T-helper 9 cell (primary cell): ENCODE data around the gene MKI67.
"Not testable (repeated sequence)": the region's sequence is repeated elsewhere in the genome, so short reads cannot be mapped to it uniquely, and the experiment has no call there.

Experiments
- DNase-seq: peaks from one replicate; pipeline ENCODE4 v3.0.0-alpha.2; 2020
- total RNA-seq, 2 donors: gene quantifications; one replicate each; lab custom pipeline; 2026; lab: John Stamatoyannopoulos, UW

Gene MKI67, protein sequence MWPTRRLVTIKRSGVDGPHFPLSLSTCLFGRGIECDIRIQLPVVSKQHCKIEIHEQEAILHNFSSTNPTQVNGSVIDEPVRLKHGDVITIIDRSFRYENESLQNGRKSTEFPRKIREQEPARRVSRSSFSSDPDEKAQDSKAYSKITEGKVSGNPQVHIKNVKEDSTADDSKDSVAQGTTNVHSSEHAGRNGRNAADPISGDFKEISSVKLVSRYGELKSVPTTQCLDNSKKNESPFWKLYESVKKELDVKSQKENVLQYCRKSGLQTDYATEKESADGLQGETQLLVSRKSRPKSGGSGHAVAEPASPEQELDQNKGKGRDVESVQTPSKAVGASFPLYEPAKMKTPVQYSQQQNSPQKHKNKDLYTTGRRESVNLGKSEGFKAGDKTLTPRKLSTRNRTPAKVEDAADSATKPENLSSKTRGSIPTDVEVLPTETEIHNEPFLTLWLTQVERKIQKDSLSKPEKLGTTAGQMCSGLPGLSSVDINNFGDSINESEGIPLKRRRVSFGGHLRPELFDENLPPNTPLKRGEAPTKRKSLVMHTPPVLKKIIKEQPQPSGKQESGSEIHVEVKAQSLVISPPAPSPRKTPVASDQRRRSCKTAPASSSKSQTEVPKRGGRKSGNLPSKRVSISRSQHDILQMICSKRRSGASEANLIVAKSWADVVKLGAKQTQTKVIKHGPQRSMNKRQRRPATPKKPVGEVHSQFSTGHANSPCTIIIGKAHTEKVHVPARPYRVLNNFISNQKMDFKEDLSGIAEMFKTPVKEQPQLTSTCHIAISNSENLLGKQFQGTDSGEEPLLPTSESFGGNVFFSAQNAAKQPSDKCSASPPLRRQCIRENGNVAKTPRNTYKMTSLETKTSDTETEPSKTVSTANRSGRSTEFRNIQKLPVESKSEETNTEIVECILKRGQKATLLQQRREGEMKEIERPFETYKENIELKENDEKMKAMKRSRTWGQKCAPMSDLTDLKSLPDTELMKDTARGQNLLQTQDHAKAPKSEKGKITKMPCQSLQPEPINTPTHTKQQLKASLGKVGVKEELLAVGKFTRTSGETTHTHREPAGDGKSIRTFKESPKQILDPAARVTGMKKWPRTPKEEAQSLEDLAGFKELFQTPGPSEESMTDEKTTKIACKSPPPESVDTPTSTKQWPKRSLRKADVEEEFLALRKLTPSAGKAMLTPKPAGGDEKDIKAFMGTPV (N-terminal part only)
- total RNA-seq, result 0.49 to 3.9 reads per million in 2 donors

DNA sequence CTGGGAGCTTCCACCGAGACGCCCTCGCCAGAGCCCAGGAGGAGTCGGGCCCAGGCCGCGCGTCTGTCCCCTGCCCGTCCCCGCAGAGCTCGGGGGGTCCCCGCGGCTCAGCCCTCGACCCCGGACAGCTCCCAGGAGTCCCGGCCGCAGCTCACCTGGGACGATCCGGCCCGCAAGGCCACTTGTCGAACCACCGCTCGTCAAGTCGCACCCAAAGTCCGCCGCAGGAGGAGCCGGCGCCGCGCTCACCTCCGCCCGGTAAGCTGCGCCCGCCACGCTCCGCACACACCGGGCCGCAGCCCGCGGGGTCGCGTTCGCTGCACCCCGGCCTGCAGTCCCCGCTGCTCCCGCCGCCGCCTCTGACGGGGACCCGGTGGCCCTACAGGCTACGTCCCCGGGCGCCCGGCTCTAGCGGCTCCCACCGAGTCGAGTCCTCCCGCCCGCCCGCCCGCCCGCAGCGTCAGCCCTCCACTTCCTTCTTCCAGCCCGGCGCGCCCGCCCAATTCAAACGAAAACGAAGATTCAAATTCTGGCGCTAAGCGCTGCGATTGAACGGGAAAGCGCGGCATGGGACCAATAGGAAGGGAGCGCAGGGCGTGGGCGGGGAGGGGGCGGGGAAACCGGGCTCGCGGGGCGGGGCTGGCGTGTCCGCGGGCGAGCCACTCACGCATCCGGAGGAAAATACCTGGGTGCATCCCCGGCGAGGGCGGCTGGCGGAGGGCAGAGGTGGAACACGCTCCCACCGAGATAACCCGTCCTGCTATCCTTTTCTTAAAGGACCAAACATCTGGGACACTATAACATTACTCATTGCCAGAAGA, at the start of gene MKI67:
Gene MKI67, minus strand, starts transcription at position 480 of the 821 bp plus-strand sequence. CDS start 756 bp downstream, outside the sequence.
- peak; percentile 86 for DNase-seq

DNA sequence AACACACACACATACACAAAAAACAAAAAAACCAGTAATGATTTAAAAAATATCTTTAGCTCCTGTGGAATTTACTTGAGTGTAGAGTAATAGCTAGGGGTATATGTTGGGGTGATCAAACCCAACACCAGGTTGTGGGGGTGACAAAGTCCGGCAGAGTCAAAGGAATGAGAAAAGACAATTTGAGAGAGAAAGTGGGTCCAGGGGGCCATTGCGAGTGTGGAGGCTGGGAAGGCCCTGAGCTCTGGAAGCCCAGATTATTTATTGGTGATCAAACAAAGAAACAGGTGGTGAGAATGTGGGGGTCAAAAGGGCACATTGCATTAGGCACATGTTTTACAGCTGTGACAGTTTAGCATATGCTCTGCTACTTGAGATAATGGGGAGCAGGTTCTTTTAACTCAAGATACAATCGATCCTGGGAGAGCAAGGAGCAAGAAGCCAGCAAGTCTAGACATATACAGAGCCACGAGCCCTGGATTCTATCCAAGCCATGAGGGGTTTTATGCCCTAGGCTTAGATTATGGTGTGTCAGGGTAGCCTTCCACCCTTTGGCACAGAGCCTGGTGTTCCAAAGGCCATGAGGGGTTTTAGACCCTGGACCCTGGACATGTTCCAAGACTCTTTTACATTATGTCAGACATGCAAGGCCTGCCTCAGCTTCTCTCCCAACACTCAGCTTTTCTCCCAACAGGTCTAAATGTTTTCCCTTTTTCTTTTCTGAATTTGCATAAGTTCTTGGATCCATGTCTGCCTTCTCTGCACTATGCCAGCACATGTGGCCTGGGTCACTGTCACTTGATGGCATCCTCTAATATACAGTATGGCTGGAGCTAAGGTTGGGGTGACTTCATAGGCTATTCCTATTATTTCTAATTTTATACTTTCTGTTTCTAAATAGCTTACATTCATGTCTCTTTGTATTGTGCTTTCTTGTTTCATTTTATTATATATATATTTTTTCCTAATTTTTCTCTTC, 48.6 kb upstream of the MKI67 start:
- DNase-seq, result no peak

DNA sequence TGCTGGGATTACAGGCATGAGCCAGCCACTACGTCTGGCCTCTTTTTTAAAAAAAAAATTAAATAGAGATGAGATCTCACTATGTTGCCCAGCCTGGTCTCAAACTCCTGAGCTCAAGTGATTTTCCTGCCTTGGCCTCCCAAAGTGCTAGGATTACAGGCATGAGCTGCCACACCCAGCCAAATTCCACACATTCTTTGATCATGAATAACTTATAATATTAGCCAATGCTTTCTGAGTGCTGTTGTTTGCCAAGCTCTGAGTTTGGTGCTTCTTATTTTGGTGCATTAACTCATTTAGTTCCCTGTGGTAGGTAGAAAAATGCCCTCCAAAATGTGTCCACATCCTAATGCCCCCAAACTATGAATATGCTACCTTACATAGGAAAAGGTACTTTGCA, 47.2 kb upstream of the MKI67 start:
- DNase-seq, result no peak

DNA sequence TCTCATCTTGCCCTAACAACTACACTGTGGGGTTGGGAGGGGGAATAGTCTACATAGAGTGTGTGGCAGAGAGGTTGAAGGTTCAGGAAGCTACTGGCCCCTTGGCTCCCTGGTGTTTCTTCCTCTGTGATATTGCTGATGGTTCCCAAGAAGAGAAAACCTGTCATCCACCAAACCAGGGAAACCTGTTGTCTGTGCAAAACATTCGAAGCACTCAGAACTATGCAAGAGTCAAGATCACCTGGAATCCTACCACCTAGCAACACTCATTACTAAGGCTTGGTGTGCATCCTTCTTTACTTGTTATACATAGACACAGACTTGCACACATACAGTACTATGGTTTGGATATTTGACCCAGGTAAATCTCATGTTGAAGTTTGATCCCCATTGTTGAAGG, 46.5 kb upstream of the MKI67 start:
- DNase-seq, result no peak

DNA sequence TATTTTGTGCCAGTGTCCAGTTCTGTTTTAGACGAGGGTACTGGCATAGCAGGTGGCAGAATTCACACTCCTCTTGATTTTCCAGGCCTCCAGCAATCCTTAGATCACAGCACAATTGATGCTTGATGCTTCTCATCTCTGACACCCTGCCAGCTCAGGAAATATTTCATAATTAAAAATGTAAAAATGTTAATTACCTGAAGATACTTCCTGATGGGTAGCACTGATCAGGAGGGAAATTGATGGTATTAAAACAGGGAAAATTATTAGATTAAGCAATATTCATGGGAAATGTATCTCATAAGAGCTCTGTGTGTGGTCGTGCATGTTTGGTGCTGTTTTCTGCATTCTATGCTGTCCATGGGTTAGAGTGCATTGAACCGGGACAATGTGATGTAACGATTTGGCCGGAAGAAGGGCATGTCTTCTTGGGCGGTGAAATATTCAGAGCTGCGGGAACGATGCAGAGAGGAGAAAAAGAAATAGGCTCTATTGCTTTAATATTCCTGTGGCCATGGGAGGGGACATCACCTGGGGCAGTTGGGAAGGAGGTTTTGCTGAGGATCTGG, 43.7 kb upstream of the MKI67 start:
- DNase-seq, result no peak

DNA sequence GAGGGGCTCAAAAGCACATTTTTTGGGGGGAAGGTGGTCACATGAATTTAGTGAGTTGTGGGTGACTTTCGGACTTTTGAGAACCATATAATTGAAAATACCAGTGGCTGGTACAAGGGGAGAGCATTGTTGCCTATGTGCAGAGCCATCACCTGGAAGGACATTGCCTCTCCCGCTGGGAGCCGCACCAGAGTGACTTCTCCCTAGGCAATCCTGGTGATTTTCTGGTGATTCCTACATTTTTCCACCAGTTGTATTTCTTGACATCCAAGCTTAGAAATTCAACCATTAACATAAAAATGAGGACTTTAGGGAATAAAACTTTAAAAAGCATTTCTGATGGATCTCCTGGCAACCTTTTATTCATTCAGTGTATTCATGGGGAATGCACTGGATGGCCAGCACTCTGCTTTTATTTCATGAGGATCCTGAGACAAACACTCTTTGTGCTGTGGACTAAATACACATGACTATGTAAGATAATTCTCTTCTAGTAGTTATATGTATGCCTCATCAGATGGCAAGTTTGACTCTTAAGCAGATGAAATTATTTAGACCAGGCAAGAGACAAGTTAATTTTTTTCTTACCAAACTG, 41.8 kb upstream of the MKI67 start:
- DNase-seq, result no peak

DNA sequence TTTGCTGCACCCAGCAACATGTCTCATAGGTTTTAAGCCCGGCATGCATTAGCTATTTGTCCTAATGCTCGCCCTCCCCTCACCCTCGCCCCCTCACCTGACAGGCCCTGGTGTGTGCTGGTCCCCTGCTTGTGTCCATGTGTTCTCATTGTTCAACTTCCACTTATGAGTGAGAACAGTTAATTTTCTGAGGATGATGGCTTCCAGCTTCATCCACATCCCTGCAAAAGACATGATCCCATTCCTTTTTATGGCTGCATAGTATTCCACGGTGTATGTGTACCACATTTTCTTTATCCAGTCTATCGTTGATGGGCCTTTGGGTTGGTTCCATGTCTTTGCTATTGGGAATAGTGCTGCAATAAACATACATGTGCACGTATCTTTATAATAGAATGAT, 40.9 kb upstream of the MKI67 start:
- DNase-seq, result not testable (repeated sequence)

DNA sequence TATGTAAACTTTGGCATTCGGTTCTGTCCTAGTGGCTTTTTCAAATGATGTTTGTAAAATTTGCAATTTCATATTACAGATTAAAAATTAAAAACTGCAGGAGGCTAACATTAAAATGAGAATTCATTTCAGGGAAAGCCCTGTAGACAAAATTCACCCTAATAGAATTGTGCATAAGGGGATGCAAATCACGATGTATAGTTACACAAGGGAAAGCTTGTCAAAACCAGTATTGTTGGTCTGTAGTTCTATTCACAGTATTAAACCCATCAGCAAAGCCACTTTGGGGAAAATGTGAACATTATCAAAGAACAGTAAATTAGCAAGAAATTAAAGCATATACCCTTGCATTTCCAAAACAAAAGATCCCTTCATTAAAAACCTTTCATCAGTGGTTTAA, 39.9 kb upstream of the MKI67 start:
- DNase-seq, result no peak

DNA sequence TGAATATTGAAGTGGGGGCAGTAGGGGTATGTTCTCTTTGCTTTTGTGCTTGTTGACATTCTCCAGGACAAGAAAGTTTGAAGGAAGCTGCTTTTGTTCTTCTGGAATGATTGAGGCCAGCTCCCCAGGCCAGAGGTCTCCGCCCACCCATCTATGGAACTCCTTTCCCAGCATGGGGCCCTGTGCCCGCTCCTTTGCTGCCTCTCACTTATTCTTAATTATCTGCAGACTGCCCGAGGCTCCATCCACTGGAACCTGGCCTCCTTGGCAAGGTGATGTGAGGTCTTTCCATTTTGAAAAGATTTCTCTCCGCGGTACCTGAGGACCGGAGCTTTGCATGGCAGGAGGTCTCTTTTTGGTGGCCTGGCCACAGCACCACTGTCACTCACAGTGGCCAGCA, 39.3 kb upstream of the MKI67 start:
- no peak for DNase-seq

DNA sequence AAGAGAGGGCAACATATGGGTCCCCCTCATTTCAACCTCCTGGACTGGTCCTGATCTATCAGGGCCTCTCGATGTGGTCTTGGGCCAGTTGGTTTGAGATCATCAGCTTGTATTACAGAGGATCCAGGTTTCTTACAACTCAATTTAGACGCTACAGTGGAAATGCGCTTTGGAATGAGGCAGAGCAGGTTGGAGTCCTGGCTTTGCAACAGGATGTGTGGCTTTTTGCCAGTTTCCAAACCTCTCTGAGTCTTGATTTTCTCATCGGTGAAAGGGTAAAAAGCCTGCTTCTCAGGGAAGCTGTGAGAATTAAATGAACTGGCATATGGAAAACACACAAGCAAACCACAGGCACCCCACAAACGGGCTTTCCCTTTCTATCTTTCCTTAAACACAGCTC, 37.5 kb upstream of the MKI67 start:
- DNase-seq, result no peak

DNA sequence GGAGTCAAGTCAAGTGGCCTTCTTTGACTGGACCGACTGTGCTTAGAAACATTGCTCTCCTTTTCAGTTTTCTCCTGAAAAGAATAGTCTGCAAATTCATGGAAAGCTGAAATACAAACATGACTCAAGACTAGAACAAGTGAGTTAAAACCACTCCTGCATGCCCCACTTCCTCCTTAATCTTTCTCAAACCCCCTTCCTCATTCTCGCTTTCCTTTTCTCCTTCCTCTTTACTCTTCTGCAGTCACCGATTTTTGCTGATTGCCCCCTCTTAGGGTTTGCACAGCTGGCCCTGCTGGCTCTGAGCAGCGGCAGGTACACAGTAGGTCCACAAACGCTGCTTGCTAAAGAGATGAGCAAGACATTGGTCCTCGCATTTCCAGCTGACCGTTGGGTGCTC, 34.8 kb upstream of the MKI67 start:
- no peak for DNase-seq

DNA sequence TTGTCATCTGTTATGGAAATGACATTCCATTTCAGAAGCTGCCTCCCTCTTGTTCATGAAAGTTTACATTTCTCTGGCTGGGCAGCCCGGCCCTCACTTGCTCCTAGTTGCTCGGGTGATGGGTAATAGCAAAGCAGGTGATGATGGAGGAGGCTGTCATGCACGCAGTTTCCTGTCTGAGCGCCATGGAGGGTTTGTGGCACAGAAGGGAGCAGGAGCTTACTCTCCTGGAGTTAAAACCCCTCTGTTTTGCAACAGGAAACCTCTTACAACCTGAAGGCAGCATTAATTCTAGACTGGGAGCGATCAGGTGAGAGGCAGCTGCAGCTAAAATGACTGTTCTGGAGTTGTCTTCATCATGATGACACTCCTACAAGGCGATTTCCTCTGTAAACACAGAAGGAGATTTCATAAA, 34.1 kb upstream of the MKI67 start:
- DNase-seq, result no peak

DNA sequence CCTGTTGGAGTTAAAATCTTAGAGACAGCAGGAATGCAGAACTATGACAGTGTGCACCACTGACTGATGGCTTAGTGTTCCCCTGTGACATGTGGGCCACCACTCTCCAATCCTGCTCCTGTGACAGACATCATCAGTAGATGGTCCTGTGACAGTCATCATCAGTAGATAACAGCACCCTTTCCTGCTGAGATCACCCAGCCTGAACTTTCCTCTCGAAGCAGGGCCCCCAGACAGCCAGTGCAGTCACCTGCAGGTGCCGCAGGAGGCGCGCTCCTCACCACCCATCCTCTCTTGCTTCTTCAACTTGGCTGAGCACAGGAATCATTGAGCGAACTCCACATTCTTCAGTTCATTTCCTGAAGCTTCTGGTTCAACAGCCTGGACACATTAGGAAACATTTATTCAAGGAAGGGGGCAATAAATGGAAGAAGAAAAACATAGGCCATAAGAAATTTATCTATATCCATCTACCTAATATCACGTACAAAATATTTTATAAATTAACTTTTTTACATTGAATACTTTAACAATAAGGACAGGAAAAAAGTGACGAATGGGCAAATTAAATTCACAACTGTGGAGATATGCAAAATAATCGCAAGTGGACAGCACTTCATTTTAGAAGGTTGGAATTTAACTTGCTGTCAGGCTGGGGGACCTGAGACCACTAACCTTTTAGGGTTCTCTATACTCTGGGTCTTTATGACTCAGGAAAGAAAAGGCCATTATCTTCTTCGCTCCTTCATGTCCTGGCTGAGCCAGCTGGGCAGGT, 32.0 kb upstream of the MKI67 start:
- no peak for DNase-seq

DNA sequence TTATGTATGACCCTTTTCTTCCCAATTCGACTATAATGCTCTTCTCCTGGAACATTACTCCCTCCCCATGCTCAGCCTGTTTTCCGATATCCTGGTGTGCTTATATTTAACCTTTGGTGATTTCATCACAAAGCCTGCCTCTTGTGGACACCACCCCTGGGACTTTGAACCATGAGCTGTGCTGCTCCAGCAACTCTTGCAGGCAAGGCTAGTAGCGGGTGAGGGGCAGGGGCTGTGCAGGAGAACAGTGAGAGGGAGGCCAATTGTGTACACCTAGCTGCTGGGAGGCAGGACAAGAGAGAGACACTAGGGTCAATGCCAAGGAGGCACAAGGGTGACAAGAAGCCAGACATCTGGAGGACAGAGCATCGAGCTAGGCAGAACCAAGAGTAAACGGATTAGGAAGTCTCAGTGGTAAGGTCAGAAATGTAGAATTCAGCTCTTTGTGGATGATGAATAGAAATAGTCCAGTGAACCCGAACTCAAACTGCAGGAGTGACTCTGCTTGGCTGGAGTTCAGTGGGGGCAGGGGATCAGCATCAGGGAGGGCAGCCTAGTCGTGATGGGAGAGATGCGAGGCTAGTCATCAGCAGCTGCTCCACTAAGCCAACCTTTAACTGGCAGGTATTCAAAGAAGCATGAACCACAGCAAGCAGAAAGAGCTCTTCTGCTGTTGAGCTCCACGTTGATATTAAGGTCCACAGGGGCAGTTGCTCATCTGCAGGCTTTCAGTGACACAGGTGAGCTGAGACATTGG, 31.0 kb upstream of the MKI67 start:
- DNase-seq, result no peak

DNA sequence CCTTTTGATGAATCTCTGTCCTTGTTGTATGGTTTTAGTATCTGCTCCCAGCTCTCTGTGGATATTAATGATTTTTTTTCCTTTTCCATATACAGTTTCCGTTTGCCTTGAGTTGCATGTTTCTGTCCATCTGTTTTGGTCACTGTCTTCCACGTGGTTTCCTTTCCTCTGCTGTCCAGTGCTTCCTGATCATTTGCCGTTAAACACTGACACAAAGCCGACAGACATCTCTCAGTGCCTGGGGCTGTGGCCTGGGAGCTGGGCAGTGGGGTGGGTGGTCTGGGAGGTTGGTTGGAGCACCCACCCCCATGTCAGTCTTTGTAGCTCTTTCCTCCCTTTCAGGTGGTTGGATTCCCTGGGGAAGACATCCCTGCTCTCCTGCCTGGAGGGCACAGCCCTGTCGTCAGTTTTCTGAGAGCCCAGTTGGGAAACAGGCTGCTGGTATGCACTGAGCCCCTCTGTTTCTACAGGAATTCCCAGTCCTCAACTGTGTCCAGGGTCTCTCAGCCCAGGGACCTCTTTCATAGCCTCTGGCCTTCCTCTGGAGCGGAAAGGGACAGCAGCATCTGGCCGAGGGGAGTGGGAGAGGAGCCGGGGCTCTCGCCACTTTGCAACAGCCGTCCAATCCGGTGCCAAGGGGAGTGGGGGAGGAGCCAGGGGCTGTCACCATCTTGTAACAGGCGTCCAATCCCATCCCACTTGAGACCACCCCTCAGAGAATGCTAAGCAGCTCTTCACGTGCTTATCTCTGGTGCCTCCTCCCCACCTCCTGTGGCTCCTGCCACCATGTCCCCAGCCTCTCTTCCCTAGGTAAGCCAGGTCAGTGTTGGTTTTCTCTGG, 26.7 kb upstream of the MKI67 start:
- DNase-seq, result no peak

DNA sequence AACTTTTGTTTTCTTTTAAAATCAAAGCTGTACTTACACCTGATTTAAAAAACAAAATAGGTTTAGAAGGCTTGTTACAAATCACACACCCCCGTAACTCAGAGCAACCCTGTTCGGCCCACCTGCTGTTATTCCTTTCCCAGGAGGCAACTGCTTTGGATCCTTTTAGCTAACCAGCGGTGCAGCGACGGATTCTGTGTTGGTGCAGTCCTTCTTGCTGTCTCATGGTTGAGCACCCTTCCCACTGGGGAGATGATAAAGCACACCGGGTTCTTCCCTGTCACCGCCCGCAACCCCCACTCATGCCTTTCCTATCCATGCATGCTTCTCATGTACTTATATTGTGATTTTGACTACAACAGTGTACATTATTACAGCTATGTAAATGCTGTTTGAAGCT, 24.8 kb upstream of the MKI67 start:
- DNase-seq, result no peak

DNA sequence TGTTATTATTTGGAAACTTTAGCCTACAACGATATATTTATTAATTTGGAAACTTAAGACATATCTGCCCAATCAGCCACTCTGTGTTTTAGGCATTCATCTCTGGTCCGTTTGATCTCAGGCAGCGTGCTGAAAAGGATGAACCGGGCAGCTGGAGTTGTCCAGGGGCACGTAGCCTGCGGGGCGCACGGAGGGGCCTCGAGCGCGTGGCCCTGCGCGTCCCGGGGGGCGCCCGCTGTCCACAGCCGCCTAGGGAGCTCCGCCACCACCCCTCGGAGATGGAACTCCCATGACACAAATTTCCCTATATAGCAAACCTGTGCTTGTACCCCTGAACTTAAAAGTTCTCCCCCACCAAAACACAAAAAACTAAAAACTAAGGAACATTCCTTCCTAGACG, 24.3 kb upstream of the MKI67 start:
- DNase-seq, result no peak

DNA sequence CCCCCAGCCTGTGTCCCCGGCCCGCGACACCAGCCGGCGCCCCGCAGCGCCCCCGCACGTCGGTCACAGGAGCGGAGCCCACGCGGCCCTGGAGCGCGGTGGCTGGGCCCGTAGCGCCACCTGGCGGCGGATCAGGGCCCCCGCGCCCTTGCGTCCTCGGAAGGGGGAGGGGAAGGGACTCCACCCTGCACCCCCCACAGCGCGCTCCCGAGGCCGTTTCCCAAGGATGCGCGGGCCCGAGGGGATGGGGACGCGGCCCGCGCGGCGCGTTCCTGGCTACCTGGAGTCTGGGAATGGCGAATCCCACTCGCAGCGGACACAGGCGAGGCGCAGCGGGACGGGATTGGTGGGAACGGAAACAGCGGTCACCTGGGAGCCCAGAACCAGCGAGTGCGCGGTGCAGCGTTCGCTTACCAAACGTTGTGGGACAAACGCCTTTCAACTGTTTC, 23.8 kb upstream of the MKI67 start:
- peak; percentile 75 for DNase-seq
